GM19351 (cell line): ENCODE data around the gene PHKB.
"Not testable (repeated sequence)": the region's sequence is repeated elsewhere in the genome, so short reads cannot be mapped to it uniquely, and the experiment has no call there.

Experiments
- ATAC-seq: cut with Tn5 transposase; IDR thresholded peaks from one replicate; pipeline ENCODE4 v1.9.1; 2021; ENCODE audit warnings: mild to moderate bottlenecking, moderate library complexity; ENCODE audit not compliant: unreplicated experiment

PHKB gene

DNA sequence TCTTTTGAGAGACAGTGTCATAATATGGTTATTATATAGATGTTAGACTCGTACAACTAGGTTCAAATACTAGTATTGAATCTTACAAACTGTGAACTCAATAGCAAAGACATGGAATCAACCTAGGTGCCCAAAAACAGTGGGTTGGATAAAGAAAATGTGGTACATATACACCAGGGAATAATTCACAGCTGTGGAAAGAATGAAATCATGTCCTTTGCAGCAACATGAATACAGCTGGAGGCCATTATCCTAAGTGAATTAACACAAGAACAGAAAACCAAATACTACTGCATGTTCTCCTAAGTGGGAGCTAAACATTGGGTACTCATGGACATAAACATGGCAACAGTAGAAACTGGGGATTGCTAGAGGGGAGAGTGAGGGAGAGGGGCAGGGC lies 8.1 kb downstream of the PHKB start:
- no peak for ATAC-seq

DNA sequence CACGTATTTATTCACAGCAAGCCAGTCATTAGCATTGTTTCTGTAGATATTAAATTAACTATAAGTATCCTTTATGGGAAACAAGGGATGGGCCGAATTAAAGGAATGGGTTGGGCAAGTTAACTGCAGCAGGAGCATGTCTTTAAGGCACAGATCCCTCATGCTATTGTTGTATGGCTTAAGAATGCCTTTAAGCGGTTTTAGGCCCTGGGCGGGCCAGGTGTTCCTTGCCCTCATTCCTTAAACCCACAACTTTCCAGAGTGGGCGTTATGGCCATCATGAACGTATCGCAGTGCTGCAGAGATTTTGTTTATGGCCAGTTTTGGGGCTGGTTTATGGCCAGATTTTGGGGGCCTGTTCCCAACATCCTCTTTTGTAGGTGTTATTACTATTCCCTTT lies 9.1 kb downstream of the PHKB start:
- no peak for ATAC-seq

DNA sequence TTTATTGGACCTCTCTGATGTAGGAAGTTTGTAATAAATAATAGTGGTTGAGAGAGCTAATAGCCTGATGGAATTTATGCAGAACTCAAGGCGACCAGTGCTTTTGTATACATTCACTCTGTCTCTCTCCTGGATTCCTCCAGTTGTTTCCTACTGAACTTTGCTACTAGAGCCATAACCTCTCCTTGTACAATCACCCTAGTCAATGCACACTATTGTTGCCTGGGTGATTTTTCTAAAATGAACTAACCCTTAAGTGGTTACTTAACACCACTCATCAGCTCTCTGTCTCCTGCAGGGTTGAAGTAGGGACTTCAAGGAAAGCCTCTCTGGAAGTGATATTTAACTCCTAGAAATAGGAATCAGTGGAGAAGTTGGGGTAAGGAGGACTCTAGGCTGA lies 9.7 kb downstream of the PHKB start:
- no peak for ATAC-seq

DNA sequence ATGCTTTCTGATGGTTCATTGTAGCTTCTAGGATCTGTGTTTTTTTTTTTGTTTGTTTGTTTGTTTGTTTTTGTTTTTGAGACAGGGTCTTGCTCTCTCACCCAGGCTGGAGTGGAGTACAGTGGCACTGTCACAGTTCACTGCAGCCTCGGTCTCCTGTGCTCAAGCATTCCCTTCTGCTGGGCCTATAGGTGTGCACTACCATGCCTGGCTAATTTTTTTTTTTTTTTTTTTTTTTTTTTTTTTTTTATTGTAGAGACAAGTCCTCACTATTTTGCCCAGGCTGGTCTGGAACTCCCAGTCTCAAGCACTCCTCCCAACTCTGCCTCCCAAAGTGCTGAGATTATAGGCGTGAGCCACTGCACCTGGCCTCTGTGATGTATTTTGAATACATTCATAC lies 11.9 kb downstream of the PHKB start:
- not testable (repeated sequence) for ATAC-seq

DNA sequence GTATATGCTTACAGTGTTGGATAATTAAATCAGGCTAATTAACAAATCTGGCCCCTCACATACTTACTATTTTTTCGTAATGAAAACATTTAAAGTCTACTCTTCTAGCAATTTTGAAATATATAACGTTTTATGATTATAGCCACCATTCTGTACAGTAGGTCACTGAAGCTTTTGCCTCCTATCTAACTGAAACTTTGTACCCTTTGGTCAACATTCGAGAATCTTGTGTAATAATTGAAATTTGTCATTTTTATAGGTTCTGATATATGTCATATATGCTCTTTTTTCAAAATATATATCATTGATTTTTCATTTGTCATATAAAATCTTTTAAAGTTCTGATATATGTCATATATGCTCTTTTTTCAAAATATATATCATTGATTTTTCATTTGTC lies 12.7 kb downstream of the PHKB start:
- ATAC-seq: no peak

DNA sequence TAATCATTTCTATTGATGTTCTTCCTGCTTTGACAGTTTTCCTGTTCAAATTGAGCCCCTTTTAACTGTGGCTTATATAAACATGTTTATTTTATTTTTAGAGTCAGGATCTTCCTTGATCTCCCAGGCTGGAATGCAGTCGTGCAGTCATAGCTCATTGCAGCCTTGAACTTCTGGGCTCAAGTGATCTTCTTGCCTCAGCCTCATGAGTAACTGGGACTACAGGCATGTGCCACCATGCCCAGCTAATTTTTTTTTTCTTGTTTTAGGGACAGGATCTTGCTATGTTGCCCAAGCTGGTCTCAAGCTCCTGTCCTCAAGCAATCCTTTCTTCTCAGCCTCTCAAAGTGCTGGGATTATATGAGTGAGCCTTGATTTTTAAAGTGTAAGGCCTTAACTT lies 14.7 kb downstream of the PHKB start:
- ATAC-seq: no peak

DNA sequence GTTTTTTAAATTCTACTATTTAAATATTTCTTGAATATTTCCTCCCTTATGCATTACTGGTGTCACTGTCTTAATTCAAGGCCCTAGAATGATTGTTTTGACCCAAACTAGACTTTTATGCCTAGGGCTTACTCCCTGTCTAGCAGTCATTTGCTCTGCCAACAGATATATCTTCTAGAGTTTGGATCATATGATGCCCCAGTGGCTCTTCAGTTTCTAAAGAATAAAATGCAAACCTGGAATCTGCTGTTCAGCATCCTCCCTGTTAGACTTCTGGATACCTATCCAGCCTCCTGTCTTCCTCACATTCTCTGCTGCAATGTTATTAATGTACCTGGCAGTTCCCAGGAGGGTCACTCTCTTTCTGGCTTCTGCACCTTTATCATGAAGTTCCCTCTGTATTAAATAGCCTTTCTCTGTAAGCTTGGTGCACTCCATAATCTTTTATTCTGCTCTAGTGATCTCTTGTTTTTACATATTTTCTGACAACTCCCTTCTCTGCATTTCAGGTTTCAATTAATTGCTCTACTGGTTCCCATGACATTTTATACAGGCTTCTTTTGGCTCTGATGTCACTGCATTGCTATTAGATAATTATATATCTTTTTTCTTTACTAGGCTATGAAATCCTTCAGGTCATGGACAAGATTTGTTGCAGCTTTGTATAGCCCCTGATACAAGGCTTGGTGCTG lies 15.7 kb downstream of the PHKB start:
- no peak for ATAC-seq

DNA sequence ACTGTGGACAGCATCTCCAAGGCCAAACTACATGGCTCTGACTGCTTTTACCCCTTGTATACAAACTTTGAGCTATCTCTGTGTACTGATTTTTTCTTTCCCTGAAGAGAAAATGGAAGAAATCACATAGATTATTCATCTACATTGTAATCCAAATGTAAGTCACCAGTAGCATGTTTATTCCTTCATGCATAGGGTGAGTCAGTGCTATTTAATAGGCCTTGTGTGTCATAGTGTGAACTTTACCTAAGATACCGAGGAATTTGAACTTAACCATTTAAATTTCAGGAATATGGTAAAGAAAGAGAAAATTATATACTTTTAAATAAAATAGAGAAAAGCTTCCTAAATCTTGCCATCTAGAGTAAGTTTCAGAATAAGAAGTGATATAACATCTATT lies 16.5 kb downstream of the PHKB start:
- no peak for ATAC-seq

DNA sequence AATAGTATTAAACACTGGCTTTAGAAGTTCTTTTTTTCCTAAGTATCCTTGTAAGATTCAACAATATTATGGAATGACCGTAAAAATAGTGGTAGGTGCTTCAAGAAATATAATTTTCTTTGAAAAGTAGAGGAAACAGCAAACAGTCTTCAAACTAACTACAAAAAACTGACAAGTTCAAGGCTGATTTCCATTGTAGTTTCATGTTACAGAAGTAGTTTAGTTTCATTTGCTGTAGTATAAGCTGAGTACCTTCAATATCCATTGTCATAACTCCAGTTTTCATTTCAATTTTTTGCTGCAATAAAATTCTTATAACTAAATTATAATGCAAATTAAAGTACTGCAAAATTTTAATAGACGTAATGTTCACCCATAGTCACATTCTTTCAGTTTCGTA lies 19.3 kb downstream of the PHKB start:
- no peak for ATAC-seq

DNA sequence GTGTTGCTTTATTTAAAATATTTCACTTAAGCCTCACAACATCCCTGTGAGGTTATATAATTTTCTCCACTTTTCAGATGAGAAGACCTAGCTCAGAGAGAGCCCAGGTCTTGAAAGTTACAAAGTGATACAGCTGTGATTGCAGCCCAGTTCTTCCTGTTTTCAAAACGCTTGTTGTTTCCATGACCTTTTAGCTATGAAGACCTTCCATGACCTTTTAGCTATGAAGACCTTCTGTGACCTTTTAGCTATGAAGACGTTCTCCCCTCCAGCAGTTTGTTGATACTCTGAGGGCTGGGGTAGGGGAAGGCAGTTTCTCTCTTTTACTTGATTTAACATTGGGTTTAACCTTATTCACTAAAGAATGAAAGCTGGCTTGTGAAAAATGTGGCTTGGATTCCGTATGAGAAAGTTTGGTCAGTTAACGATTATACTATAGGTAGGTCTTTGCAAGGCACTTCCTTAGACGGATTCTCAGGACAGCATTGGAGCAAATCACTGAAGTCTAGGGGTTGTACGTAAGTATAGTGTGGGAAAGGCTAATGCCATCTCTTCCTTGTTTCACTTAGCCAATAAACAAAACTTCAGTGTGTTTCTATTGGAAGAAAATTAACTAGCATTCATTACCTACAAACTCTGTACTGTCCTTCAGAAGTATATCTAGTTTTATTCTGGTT lies 20.7 kb downstream of the PHKB start:
- ATAC-seq: no peak

DNA sequence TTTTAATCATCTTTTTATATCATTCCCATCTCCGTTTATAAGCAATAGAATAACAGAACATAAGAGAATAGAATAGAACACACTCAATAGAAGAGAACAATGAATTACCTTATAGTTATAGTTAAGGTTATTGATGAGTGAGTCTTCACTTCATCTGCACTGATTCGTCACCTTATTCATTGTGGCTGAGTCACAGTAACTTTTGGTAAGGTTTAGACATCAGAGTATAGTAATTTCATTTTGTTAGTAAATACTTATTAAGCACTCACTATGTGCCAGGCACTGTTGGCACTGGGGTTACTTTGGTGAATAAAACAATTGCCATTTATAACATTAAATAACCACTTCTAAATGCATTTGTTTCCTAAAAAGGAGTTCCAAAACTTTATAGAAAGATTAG lies 22.5 kb downstream of the PHKB start:
- ATAC-seq: no peak

DNA sequence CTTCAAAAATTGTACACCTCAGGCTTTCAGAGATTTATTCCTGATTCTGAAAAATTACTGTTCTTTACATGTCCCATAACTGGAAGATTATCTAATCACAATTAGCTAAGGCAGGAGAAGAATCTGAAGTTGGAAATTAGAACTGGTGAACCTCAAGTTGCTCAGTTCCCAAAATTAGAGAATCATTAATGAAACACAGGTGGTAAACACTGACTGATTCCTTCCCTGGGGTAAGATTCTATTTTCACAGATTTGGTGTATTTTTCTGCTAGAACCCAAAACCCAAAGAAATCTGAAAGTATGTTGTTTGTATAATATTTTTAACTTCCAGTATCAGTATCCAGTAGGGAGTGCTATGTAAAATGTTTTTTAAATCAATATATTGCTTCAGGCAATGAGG lies 25.7 kb downstream of the PHKB start:
- ATAC-seq: no peak

DNA sequence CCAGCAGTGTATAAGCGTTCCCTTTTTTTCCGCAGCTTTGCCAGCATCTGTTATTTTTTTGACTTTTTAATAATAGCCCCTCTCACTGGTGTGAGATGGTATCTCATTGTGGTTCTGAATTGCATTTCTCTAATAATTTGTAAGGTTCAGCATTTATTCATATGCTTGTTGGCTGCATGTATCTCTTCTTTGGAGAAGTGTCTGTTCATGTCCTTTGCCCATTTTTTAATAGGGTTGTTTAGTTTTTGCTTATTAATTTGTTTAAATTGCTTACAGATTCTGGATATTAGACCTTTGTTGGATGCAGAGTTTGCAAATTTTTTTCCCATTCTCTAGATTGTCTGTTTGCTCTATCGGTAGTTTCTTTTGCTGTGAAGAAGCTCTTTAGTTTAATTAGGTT lies 26.9 kb downstream of the PHKB start:
- ATAC-seq: no peak

DNA sequence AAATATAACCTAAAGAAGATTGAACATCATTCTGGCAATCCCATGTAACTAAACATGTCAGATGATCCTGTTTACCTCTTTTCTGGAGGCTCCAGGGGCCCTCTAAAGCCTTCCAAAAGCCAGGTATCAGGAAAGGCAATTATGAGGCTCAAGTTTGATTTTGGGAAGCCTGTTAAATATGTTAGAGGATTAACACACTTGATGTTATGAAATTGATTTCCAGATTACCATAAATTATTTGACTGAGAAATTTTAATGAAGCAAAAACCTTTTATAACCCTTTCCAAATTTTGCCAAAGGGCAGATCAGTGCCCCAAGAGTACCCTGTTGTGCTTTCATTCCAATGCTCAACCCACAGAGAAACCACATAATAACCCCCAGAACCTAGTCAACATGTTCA lies 29.3 kb downstream of the PHKB start:
- ATAC-seq: no peak

DNA sequence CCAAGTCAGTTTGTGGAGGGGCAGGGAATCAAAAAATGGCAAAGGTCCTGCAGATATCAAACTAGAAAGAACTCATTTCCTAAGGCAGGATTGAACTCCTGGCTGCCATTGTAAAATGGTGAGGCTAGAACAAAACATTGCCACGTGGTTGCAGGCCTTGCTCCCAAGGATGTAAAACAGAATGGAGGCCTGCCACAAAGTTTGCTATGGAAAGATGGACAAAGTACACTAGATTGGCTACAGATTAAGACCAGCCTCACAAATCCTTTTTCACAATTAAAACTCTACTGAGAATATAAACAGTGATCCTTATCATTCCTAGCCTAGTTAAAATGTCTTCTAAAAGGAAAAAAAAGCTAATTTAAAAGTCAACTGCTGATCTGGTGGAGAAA lies 30.9 kb downstream of the PHKB start:
- ATAC-seq: no peak

DNA sequence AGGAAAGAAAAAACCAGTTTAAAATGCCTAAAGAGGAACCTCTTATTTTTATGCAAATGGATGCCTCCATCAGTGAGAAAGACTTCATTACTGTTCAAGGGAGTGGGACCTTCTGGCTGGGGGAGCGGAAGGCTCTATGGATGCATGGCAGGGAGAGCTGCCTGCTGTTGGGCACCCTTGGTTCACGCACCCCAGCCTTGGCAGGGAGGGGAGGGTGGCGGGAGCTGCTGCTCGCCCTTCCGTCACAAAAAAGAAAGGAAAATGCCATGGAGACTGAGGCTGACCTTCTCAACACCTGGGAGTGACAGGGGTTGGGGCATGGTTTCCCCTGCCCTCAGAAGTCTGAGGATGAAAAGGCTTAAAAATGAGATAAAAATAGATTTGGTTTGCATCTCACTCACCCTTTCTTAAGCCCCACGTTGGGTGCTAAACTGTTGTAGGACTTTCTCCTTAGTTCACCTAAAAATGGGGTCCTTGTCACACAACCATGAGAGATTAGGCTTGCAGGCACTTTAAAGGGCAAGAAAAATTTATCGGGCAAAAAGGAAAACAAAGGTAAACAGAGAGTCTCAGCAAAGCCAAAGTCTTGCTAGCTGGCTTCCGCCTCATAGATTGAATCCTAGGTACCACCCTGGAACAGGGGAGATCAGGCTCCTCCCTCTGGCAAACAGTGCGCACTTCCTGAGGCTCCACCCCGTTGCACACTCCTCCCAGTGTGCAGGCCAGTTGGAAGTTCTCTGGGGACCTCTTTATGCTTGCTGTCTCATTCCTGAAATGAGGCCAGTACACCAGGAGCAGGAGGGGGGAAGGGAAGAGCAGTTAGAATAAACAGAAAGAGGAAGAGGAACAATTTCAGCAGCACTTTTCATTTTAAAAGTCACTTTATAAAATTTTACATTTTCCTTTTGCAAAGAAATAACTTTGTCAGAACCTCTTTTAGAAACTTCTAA lies 31.6 kb downstream of the PHKB start:
- ATAC-seq: peak; percentile 72

DNA sequence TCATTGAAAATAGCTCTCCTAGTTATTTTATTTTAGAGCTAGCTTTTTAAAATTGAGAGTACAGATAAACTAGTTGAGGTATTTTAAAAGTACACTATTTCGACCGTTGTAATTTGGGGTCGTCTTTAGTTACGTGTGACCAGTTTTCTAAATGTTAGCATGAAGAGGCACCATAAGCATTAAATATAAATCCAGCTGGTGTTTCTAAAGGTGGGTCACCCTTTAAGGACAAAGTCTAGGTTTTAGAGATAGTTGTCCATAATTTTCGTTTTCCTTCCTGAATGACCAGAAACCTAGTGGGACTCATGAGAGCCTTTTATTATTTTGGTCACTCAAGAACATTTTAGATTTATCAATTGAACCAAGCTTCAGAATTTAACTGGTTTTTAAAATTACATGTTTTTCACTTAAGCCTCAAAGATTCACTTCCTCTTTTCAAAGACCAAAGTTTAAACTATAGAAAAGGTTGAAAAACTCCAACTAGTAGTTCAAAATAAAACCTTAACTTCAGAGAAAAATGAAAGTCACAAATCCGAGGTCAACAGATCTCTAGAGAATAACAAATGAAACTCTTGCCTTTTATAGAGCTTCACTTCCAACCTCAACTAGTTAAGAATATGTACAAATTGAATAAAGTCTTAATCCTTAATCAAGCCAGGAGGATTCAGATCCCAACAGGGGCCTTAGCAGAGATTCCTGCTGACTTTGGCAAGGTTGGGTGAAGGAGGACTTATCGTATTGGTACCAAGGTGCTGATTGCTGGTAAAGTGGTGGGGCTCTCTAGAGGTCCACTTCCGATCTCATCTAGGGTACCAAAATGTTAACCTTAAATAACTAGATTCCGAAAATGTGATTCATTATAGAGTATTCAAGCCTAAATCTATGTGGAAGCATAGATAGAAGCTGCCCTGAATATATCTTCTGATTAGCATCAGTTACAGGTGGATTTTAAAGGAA lies 32.5 kb downstream of the PHKB start:
- ATAC-seq: no peak

DNA sequence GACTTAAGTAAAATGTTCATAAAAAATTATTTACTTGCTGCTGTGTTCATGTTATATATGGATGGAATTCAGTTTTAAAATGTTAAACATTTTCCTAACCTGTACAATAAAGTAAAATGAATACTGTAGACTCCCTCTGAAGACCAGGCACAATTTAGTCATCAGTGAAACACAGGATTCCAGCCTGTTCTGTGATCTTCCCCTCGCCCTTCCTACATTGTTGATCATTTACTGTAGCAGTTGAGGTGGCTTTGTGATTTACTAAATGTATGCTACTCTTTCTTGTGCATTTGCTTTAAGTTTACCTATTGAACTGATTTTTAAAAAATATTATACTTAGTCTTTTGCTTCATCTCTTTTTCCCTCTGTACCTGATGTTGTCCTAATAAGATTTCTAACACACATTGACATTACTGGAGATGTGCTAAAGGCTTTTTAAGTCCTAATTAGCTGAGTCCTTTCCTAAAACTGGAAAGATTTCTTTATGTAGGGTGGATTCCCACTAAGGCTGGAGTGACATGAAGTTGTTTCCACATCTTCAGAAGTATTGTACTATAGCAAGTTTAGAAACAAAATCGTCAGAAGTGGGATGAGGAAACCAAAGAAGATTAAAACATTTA lies 38.1 kb downstream of the PHKB start:
- ATAC-seq: no peak

DNA sequence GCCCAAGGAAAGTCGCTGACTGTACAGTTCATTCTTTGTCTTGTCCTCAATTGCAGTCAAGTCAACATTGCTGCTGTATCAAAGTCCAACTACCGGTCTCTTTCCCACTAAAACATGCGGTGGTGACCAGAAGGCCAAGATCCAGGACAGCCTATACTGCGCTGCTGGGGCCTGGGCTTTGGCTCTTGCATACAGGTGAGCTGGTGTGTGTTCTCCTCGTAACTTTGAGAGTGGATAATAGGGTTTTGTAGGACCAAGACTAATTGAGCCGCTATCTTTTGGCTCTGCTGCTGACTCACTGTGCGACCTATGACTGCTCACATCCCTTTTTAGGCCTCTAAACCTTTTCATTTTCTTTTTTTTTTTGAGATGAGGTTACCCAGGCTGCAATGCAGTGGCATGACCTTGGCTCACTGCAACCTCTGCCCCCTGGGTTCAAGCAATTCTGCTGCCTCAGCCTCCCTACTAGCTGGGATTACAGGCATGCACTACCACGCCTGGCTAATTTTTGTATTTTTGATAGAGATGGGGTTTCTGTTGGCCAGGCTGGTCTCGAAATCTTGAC lies 38.7 kb downstream of the PHKB start:
- no peak for ATAC-seq

DNA sequence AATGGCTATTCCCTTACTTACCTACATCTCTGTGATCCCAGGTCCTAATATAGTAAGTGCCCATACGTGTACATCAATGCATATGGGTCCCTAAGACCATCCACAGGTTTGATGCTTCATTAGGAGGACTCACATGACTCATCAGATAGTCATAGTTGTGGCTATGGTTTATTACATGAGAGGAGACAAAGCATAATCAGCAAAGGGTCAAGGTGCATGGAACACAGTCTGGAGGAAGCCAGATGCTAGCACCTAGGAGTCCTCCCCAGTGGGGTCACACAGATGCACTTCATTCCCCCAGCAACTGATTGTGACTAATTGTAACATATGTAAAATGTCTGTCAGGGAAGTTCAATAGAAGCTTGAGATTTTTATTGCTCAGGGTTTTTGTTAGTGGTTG lies 42.8 kb downstream of the PHKB start:
- ATAC-seq: no peak
